Fibroblast of lung (primary cell): ENCODE data around the gene RAB17.

ENCODE experiments used
- EZH2 ChIP-seq: IDR thresholded peaks from 2 replicates; pipeline ENCODE4 v1.5.1; 2012; ENCODE audit warnings: low read length, control low read depth, mild to moderate bottlenecking; ENCODE audit errors: missing control alignments
- TF ChIP-seq, protein P1 (sequence below), 2 donors: IDR thresholded peaks in 1 of 2; conservative IDR thresholded peaks in 1 of 2; 1 replicate in 1 of 2; 2 replicates in 1 of 2; pipeline ENCODE4 v1.5.1; 2011 to 2012; ENCODE audit warnings: low read length in 2 of 2, control low read depth in 1 of 2, inconsistent platforms in 1 of 2, low read depth in 1 of 2, mild to moderate bottlenecking in 1 of 2

DNA sequence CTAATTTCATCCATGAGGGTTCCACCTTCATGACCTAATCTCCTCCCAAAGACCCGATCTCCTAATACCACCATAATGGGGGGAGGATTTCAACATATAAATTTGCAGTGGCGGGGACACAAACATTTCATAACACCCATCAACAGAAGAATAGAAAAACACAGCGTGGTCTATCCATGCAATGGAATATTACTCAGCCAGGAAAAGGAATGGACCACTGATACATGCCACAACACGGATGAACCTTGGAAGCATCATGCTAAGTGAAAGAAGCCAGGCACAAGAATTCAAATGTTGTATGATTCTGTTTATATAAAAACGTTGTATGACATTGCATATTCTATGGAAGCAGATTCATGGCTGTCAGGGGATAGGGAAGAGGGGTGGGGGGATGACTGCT is 21.5 kb downstream of the RAB17 start:
- TF ChIP-seq, protein P1, sequence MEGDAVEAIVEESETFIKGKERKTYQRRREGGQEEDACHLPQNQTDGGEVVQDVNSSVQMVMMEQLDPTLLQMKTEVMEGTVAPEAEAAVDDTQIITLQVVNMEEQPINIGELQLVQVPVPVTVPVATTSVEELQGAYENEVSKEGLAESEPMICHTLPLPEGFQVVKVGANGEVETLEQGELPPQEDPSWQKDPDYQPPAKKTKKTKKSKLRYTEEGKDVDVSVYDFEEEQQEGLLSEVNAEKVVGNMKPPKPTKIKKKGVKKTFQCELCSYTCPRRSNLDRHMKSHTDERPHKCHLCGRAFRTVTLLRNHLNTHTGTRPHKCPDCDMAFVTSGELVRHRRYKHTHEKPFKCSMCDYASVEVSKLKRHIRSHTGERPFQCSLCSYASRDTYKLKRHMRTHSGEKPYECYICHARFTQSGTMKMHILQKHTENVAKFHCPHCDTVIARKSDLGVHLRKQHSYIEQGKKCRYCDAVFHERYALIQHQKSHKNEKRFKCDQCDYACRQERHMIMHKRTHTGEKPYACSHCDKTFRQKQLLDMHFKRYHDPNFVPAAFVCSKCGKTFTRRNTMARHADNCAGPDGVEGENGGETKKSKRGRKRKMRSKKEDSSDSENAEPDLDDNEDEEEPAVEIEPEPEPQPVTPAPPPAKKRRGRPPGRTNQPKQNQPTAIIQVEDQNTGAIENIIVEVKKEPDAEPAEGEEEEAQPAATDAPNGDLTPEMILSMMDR (conservative IDR thresholded peaks at IDR 0.05 in 1 of 2, IDR thresholded peaks at IDR 0.05 in 1 of 2; ENCODE audit: low read depth in 1 of 2, low read length in 2 of 2), result no peak
- no peak for TF ChIP-seq EZH2
